ENCODE measurements around the gene ARPC4.
"Not testable (repeated sequence)": the region's sequence is repeated elsewhere in the genome, so short reads cannot be mapped to it uniquely, and the experiment has no call there.

ARPC4 gene

DNA sequence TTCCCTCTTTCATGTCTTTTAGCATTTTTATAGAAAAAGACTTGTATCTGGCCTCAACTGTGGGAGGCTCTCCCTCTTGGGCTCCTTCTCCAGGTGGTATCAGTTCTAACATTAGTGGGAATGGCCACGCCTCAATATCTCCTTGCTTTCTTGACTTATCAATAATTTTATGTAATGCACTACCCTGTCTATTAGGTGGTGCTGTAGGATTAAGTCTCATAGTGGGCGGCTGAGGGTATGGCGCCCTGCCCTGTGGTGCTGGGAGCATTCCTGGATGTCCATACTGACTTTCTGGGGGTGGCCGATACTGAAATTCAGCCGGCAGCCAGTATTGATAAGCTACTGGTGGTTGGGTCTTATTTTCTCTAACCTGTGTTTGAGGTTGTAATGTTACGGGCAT is 59.6 kb downstream of the ARPC4 start:
- H3K27ac ChIP-seq (ENCODE audit: low read length), result no peak overlapping the region
- no peaks in the 10 kb centered on the region for H3K4me1 ChIP-seq (ENCODE audit: control insufficient read depth, low read depth, low read length)
- no peaks in the 10 kb centered on the region for H3K36me3 ChIP-seq (ENCODE audit: control insufficient read depth, low read depth, low read length)
- H3K4me3 ChIP-seq (ENCODE audit: low read length), result no peak overlapping the region
- H3K9ac ChIP-seq (ENCODE audit: low read length), result no peak overlapping the region
- no peaks in the 10 kb centered on the region for H3K27me3 ChIP-seq (ENCODE audit: control insufficient read depth, insufficient read depth, low read length)
- H3K9me3 ChIP-seq (ENCODE audit: control insufficient read depth, low read depth, low read length), result no peaks in the 10 kb centered on the region

DNA sequence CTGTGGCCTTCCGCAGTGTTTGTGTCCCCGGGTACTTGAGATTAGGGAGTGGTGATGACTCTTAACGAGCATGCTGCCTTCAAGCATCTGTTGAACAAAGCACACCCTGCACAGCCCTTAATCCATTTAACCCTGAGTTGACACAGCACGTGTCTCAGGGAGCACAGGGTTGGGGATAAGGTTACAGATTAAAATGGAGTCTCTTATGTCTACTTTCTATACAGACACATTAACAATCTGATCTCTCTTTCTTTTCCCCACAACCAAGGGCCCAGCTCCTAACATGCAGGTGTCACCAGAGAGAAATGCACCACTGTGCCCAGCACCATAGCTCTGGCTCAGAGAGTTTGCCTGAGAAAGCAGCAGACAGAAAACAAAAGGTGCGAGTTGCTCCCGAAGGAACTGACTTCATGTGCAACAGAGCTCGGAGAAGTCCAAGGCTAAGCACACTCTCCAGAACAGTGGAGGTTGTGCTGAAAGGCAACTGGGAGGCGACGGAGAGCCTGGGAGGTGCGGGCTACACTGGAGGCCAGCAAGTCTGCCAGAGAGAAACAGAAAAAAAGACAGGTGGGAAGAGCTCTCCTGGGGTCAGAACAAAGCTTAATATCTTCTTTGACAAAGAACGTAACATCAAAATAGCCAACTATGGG is 61.5 kb downstream of the ARPC4 start:
- not testable (repeated sequence) for H3K27me3 ChIP-seq (ENCODE audit: control insufficient read depth, insufficient read depth, low read length); H3K4me3 ChIP-seq (ENCODE audit: low read length); H3K9me3 ChIP-seq (ENCODE audit: control insufficient read depth, low read depth, low read length); H3K4me1 ChIP-seq (ENCODE audit: control insufficient read depth, low read depth, low read length); H3K36me3 ChIP-seq (ENCODE audit: control insufficient read depth, low read depth, low read length); H3K27ac ChIP-seq (ENCODE audit: low read length); H3K9ac ChIP-seq (ENCODE audit: low read length)

DNA sequence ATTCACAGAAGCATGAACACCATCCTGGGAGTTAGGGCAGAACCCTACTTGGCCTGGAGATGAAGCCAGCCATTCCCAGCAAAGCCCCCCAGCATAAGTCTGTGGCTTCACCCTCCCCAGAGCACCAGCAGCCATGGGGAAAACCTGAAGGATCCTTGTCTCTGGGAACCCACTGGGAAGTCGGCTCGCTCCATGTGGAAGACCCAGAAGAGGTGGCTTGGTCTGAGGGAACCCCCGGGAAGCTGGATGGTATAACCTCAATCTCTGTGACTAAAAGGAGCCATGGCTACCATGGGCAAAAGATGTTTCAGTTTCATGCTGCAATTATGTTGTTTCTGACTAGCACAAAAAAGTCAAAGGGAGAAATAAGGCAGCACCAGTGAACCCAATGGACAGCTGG is 62.7 kb downstream of the ARPC4 start:
- H3K9ac ChIP-seq (ENCODE audit: low read length), result no peak overlapping the region
- H3K27me3 ChIP-seq (ENCODE audit: control insufficient read depth, insufficient read depth, low read length), result no peaks in the 10 kb centered on the region
- H3K36me3 ChIP-seq (ENCODE audit: control insufficient read depth, low read depth, low read length), result no peaks in the 10 kb centered on the region
- no peak overlapping the region for H3K27ac ChIP-seq (ENCODE audit: low read length)
- H3K4me3 ChIP-seq (ENCODE audit: low read length), result no peak overlapping the region
- H3K9me3 ChIP-seq (ENCODE audit: control insufficient read depth, low read depth, low read length), result no peaks in the 10 kb centered on the region
- no peaks in the 10 kb centered on the region for H3K4me1 ChIP-seq (ENCODE audit: control insufficient read depth, low read depth, low read length)

Measured in iPS-18a (cell line).